ENCODE results near the gene CCNYL1.
"Not testable (repeated sequence)": the region's sequence is repeated elsewhere in the genome, so short reads cannot be mapped to it uniquely, and the experiment has no call there.

Gene CCNYL1

DNA sequence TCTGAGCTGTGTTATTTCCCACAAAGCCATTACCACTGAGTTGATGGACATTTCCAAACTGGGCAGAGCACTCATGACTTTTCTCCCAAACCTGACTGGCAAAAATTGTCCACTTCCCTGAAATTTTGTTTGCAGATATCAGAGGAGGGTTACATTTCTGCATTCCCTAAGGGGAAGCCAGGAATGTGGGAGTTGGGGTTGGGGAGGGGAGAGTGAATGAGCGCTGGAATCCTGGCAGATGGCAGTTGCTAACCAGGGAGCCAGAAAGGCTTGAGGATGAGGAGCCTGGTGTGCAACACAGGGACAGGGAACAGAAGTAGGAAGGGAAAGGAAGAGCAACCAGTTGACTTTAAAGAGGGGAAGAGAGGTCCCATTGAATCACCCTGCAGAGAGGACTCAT lies 14.0 kb upstream of the CCNYL1 start:
- no peak overlapping the region for H3K27ac ChIP-seq (ENCODE audit: low read length)

GRCh38 chr2:207698301-207698700 lies 13.1 kb upstream of the CCNYL1 start:
- Histone ChIP-seq H3K9ac (ENCODE audit: low read length in 2 of 2) (no peak overlapping the region), H3K36me3 (ENCODE audit: control insufficient read depth in 2 of 2, insufficient read depth in 2 of 2, low read length in 2 of 2) (no peaks in the 10 kb centered on the region), H3K9me3 (ENCODE audit: control insufficient read depth in 2 of 2, low read length in 2 of 2) (no peaks in the 10 kb centered on the region), H3K4me3 (ENCODE audit: low read length in 2 of 2) (no peak overlapping the region), H3K4me1 (ENCODE audit: control insufficient read depth, insufficient read depth, low read length) (no peaks in the 10 kb centered on the region), H3K27ac (ENCODE audit: low read length) (no peak overlapping the region), H3K27me3 (ENCODE audit: control insufficient read depth in 1 of 2, insufficient read depth in 2 of 2, low read length in 2 of 2) (no peaks in the 10 kb centered on the region)

More for the DNA sequence above, 14.0 kb upstream of the CCNYL1 start:
- no peaks in the 10 kb centered on the region for H3K4me1 ChIP-seq (ENCODE audit: control insufficient read depth, insufficient read depth, low read length)
- no peaks in the 10 kb centered on the region for H3K9me3 ChIP-seq (ENCODE audit: control insufficient read depth in 2 of 2, low read length in 2 of 2)
- H3K4me3 ChIP-seq (ENCODE audit: low read length in 2 of 2): no peak overlapping the region
- H3K36me3 ChIP-seq (ENCODE audit: control insufficient read depth in 2 of 2, insufficient read depth in 2 of 2, low read length in 2 of 2): no peaks in the 10 kb centered on the region
- H3K27me3 ChIP-seq (ENCODE audit: control insufficient read depth in 1 of 2, insufficient read depth in 2 of 2, low read length in 2 of 2): no peaks in the 10 kb centered on the region
- H3K9ac ChIP-seq (ENCODE audit: low read length in 2 of 2): no peak overlapping the region

GRCh38 chr2:207704078-207704477 lies 7.4 kb upstream of the CCNYL1 start:
- H3K27ac ChIP-seq (ENCODE audit: low read length): no peak overlapping the region
- no peak overlapping the region for H3K4me3 ChIP-seq (ENCODE audit: low read length in 2 of 2)
- H3K27me3 ChIP-seq (ENCODE audit: control insufficient read depth in 1 of 2, insufficient read depth in 2 of 2, low read length in 2 of 2): no peaks in the 10 kb centered on the region
- H3K9me3 ChIP-seq (ENCODE audit: control insufficient read depth in 2 of 2, low read length in 2 of 2): no peaks in the 10 kb centered on the region
- no peak overlapping the region for H3K9ac ChIP-seq (ENCODE audit: low read length in 2 of 2)
- H3K4me1 ChIP-seq (ENCODE audit: control insufficient read depth, insufficient read depth, low read length): no peaks in the 10 kb centered on the region
- no peaks in the 10 kb centered on the region for H3K36me3 ChIP-seq (ENCODE audit: control insufficient read depth in 2 of 2, insufficient read depth in 2 of 2, low read length in 2 of 2)

- Histone ChIP-seq H3K36me3 (ENCODE audit: control insufficient read depth in 2 of 2, insufficient read depth in 2 of 2, low read length in 2 of 2) (no peaks in the 10 kb centered on the region), H3K27ac (ENCODE audit: low read length) (no peak overlapping the region), H3K4me3 (ENCODE audit: low read length in 2 of 2) (no peak overlapping the region), H3K27me3 (ENCODE audit: control insufficient read depth in 1 of 2, insufficient read depth in 2 of 2, low read length in 2 of 2) (no peaks in the 10 kb centered on the region), H3K9ac (ENCODE audit: low read length in 2 of 2) (no peak overlapping the region), H3K9me3 (ENCODE audit: control insufficient read depth in 2 of 2, low read length in 2 of 2) (no peaks in the 10 kb centered on the region), H3K4me1 (ENCODE audit: control insufficient read depth, insufficient read depth, low read length) (no peaks in the 10 kb centered on the region)
Observed at GRCh38 chr2:207704671-207705070, 6.8 kb upstream of the CCNYL1 start.

DNA sequence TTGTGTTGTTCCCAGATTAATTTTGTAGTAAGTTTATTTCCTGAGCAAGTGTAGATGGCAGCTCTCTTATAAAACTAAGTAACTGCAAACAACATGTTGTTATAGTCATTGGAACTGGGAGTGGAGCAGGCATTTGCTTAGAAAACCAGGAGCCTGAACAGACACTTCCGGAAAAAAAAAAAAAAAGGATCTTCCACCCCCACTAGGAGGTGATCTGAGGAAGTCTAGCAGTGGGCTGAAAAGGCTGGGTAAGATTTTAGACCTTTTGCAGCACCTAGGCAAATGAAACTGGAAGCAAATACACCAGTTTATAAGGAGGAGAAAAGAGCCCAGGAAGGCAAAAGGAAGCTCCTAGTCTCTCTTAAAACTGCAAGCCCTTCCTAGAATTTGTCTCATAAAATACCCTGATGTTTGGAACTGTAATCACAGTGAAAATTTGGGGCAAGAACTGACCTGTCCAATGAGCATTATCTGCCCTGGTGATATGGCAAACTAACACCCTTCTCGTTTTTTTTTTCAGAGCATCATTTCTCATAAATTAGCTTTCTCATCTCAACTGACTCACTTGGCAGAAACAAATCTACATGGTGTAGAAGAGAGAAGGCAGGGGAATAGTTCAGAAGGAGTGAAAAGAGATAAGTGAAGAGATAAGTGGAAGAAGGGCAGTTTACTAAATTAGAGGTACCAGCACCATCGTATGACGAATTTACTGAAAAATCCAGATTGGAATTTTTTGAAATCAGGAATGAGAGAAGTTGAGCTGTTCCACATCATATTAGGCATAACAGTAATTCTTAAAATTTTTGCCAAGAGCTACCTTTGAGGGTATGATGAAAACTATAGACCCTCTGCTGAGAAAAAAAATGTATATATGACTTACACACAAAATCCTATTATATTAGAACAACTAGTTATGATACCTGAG lies 4.2 kb upstream of the CCNYL1 start:
- Histone ChIP-seq H3K4me3 (ENCODE audit: low read length in 2 of 2) (no peak overlapping the region), H3K36me3 (ENCODE audit: control insufficient read depth in 2 of 2, insufficient read depth in 2 of 2, low read length in 2 of 2) (no peaks in the 10 kb centered on the region), H3K27ac (ENCODE audit: low read length) (no peak overlapping the region), H3K4me1 (ENCODE audit: control insufficient read depth, insufficient read depth, low read length) (peaks cover 5% of the 10 kb centered on the region), H3K9ac (ENCODE audit: low read length in 2 of 2) (no peak overlapping the region), H3K9me3 (ENCODE audit: control insufficient read depth in 2 of 2, low read length in 2 of 2) (no peaks in the 10 kb centered on the region), H3K27me3 (ENCODE audit: control insufficient read depth in 1 of 2, insufficient read depth in 2 of 2, low read length in 2 of 2) (no peaks in the 10 kb centered on the region)

GRCh38 chr2:207711750-207712530 lies 500 bp downstream of the CCNYL1 start:
- Histone ChIP-seq H3K4me1 (ENCODE audit: control insufficient read depth, insufficient read depth, low read length) (peaks cover 11% of the 10 kb centered on the region), H3K27ac (ENCODE audit: low read length) (peak overlapping the region; percentile 74), H3K27me3 (ENCODE audit: control insufficient read depth in 1 of 2, insufficient read depth in 2 of 2, low read length in 2 of 2) (no peaks in the 10 kb centered on the region), H3K9ac (ENCODE audit: low read length in 2 of 2) (peak overlapping the region; percentile 82 to 83), H3K4me3 (ENCODE audit: low read length in 2 of 2) (peak overlapping the region; percentile 68 to 92), H3K36me3 (ENCODE audit: control insufficient read depth in 2 of 2, insufficient read depth in 2 of 2, low read length in 2 of 2) (no peaks in the 10 kb centered on the region), H3K9me3 (ENCODE audit: control insufficient read depth in 2 of 2, low read length in 2 of 2) (no peaks in the 10 kb centered on the region)

DNA sequence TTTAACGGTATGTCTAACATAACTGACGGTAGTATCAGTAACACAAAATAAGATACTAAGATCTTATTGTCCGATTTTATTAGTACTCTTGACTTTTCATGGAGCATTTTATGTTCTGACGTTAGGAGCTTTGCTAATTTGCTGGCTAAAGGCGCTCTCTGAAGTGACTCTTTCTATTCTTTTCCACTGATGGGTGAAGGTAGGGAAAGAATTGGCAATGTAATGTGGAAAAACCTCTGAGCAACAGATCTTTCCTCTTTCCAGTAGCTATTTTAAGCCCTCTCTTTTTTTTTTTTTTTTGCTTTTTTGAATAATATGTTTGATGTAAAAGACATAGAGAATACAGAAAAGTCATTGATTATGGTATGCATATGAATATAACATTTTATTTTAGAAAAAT lies 4.6 kb downstream of the CCNYL1 start:
- Histone ChIP-seq H3K27me3 (ENCODE audit: control insufficient read depth in 1 of 2, insufficient read depth in 2 of 2, low read length in 2 of 2) (no peaks in the 10 kb centered on the region), H3K9me3 (ENCODE audit: control insufficient read depth in 2 of 2, low read length in 2 of 2) (no peaks in the 10 kb centered on the region), H3K27ac (ENCODE audit: low read length) (no peak overlapping the region), H3K4me1 (ENCODE audit: control insufficient read depth, insufficient read depth, low read length) (peaks cover 6% of the 10 kb centered on the region), H3K36me3 (ENCODE audit: control insufficient read depth in 2 of 2, insufficient read depth in 2 of 2, low read length in 2 of 2) (no peaks in the 10 kb centered on the region), H3K4me3 (ENCODE audit: low read length in 2 of 2) (no peak overlapping the region), H3K9ac (ENCODE audit: low read length in 2 of 2) (no peak overlapping the region)

DNA sequence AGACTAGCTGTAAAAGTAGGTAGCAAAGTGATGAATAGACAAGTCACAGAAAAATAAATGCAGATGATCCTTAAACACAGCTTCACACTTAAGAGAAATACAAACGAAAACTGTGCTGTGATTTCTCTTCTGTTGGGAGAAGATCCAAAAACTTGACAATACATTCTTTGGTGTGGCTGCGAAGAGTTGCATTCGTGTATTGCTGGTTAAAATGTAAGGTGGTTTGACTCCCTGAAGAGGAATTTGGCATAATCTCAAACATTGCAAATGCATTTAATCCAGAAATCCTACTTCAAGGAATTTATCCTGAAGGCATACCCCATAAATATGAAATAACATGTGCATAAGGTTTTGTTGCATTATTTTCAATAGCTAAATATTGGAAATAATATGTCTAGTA lies 7.1 kb downstream of the CCNYL1 start:
- no peaks in the 10 kb centered on the region for H3K27me3 ChIP-seq (ENCODE audit: control insufficient read depth in 1 of 2, insufficient read depth in 2 of 2, low read length in 2 of 2)
- no peaks in the 10 kb centered on the region for H3K36me3 ChIP-seq (ENCODE audit: control insufficient read depth in 2 of 2, insufficient read depth in 2 of 2, low read length in 2 of 2)
- no peak overlapping the region for H3K27ac ChIP-seq (ENCODE audit: low read length)
- no peaks in the 10 kb centered on the region for H3K9me3 ChIP-seq (ENCODE audit: control insufficient read depth in 2 of 2, low read length in 2 of 2)
- H3K4me1 ChIP-seq (ENCODE audit: control insufficient read depth, insufficient read depth, low read length): no peaks in the 10 kb centered on the region
- H3K9ac ChIP-seq (ENCODE audit: low read length in 2 of 2): no peak overlapping the region
- H3K4me3 ChIP-seq (ENCODE audit: low read length in 2 of 2): no peak overlapping the region

GRCh38 chr2:207719008-207719407 lies 7.6 kb downstream of the CCNYL1 start:
- H3K9ac ChIP-seq (ENCODE audit: low read length in 2 of 2): no peak overlapping the region
- no peak overlapping the region for H3K27ac ChIP-seq (ENCODE audit: low read length)
- H3K4me3 ChIP-seq (ENCODE audit: low read length in 2 of 2): no peak overlapping the region
- no peaks in the 10 kb centered on the region for H3K4me1 ChIP-seq (ENCODE audit: control insufficient read depth, insufficient read depth, low read length)
- no peaks in the 10 kb centered on the region for H3K9me3 ChIP-seq (ENCODE audit: control insufficient read depth in 2 of 2, low read length in 2 of 2)
- no peaks in the 10 kb centered on the region for H3K36me3 ChIP-seq (ENCODE audit: control insufficient read depth in 2 of 2, insufficient read depth in 2 of 2, low read length in 2 of 2)
- no peaks in the 10 kb centered on the region for H3K27me3 ChIP-seq (ENCODE audit: control insufficient read depth in 1 of 2, insufficient read depth in 2 of 2, low read length in 2 of 2)

DNA sequence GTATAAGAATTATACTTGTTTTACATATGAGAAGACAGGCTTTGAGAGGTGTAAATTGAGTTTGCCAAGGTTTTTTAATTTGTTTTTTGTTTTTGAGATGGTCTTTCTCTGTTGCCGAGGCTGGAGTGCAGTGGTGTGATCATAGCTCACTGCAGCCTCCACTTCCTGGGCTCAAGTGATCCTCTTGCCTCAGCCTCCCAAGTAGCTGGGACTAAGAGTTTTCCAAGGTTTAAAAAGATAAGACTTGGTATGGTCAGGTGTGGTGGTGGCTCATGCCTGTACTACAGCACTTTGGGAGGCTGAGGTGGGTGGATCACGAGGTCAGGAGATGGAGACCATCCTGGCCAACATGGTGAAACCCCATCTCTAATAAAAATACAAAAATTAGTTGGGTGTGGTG lies 8.2 kb downstream of the CCNYL1 start:
- H3K9me3 ChIP-seq (ENCODE audit: control insufficient read depth in 2 of 2, low read length in 2 of 2); H3K27me3 ChIP-seq (ENCODE audit: control insufficient read depth in 1 of 2, insufficient read depth in 2 of 2, low read length in 2 of 2); H3K27ac ChIP-seq (ENCODE audit: low read length); H3K9ac ChIP-seq (ENCODE audit: low read length in 2 of 2); H3K4me3 ChIP-seq (ENCODE audit: low read length in 2 of 2); H3K36me3 ChIP-seq (ENCODE audit: control insufficient read depth in 2 of 2, insufficient read depth in 2 of 2, low read length in 2 of 2); H3K4me1 ChIP-seq (ENCODE audit: control insufficient read depth, insufficient read depth, low read length): not testable (repeated sequence)

Data from stomach smooth muscle (tissue), 2 donors.